HG03095 (cell line): ENCODE data around the gene KIF4A.
"Not testable (repeated sequence)": the region's sequence is repeated elsewhere in the genome, so short reads cannot be mapped to it uniquely, and the experiment has no call there.

Source experiments
- ATAC-seq: cut with Tn5 transposase; IDR thresholded peaks from one replicate; pipeline ENCODE4 v1.9.1; 2021; ENCODE audit warnings: moderate library complexity; ENCODE audit not compliant: unreplicated experiment

The KIF4A gene

GRCh38 chrX:70289793-70290770 lies at the start of gene KIF4A, which contains the start of gene PDZD11:
Gene KIF4A, plus strand, starts transcription at chrX:70290104. Its CDS starts 355 bp downstream, at chrX:70290459.
Gene PDZD11, minus strand, starts transcription at chrX:70289927. Its CDS starts 586 bp downstream, at chrX:70289341.
- ATAC-seq = peak; percentile 95

GRCh38 chrX:70240751-70241150 lies 49.2 kb upstream of the KIF4A start:
- ATAC-seq = no peak

- no peak for ATAC-seq
These were observed 48.4 kb upstream of the KIF4A start for GRCh38 chrX:70241501-70241900.

- not testable (repeated sequence) for ATAC-seq
These were observed 46.3 kb upstream of the KIF4A start for GRCh38 chrX:70243601-70244000.

GRCh38 chrX:70244881-70245280 lies 45.0 kb upstream of the KIF4A start:
- no peak for ATAC-seq

GRCh38 chrX:70247252-70247651 lies 42.7 kb upstream of the KIF4A start:
- ATAC-seq = no peak

GRCh38 chrX:70252491-70252890 lies 37.4 kb upstream of the KIF4A start:
- no peak for ATAC-seq

- ATAC-seq = no peak
These were observed 36.4 kb upstream of the KIF4A start for GRCh38 chrX:70253377-70254062.

- no peak for ATAC-seq
These were observed 35.9 kb upstream of the KIF4A start for GRCh38 chrX:70254063-70254400.

- no peak for ATAC-seq
These were observed 35.0 kb upstream of the KIF4A start for GRCh38 chrX:70254909-70255308.

GRCh38 chrX:70255452-70255851 lies 34.5 kb upstream of the KIF4A start:
- no peak for ATAC-seq

GRCh38 chrX:70257423-70258288 lies 32.2 kb upstream of the KIF4A start:
- ATAC-seq = no peak

- ATAC-seq = no peak
These were observed 29.8 kb upstream of the KIF4A start, which contains the start of gene P2RY4 for GRCh38 chrX:70260104-70260503. Gene P2RY4, minus strand, starts transcription at chrX:70260204. Its CDS starts 580 bp downstream, at chrX:70259624.

GRCh38 chrX:70262952-70263567 lies 26.8 kb upstream of the KIF4A start:
- ATAC-seq = peak; percentile 65

GRCh38 chrX:70264784-70265183 lies 25.1 kb upstream of the KIF4A start:
- no peak for ATAC-seq

GRCh38 chrX:70268034-70268433 lies 21.9 kb upstream of the KIF4A start, which contains the start of gene ARR3:
Gene ARR3, plus strand, starts transcription at chrX:70268334. Its CDS starts 1,052 bp downstream, at chrX:70269386.
- ATAC-seq = no peak

- not testable (repeated sequence) for ATAC-seq
These were observed 15.9 kb upstream of the KIF4A start for GRCh38 chrX:70274029-70274428.

GRCh38 chrX:70279081-70279480 lies 10.8 kb upstream of the KIF4A start:
- ATAC-seq = no peak

- ATAC-seq = no peak
These were observed 9.3 kb upstream of the KIF4A start for GRCh38 chrX:70280573-70280972.

GRCh38 chrX:70281951-70282350 lies 8.0 kb upstream of the KIF4A start, which contains the start of gene RAB41:
Gene RAB41, plus strand, starts transcription at chrX:70282172. Its CDS starts 46 bp downstream, at chrX:70282218.
- no peak for ATAC-seq
